ENCODE measurements around the gene CEP112. TPM values are rescaled to one million over a fixed set of nuclear protein-coding genes. Genes with fewer than 3 reads are reported as not detected.

CEP112 gene
- polyA plus RNA-seq, 1 donor from 2014 or later: 6.0 TPM

DNA sequence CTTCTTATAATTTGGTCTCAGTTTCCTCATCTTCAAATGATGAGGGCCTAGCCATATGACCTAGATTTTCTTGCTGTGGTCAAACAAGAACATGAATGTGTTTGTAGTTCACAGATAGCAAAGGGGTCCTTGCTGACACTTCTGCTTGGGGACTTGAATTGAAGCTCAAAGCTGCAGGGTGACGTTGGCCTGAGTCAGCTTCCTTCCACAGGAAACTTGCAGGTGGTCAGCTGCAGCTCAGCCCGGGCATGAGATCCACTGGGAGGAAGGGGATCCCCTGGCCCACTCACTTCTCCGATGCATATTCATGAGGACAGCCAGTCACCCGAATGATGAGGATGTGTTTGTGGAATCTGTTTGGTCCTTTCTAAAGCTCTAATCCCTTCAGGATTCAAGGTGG is 587.9 kb downstream of the CEP112 start:
- no peaks in the 10 kb centered on the region for H3K9me3 ChIP-seq (ENCODE audit: low read length)
- no peaks in the 10 kb centered on the region for H4K20me1 ChIP-seq (ENCODE audit: insufficient read depth)
- TF ChIP-seq RAD21 (conservative IDR thresholded peaks at IDR 0.05): no peak
- no peaks in the 10 kb centered on the region for H3K36me3 ChIP-seq (ENCODE audit: insufficient read depth, low read length)
- no peaks in the 10 kb centered on the region for H3K9me2 ChIP-seq (ENCODE audit: insufficient read depth, low read length)
- no peak overlapping the region for H2AFZ ChIP-seq (ENCODE audit: low read depth, low read length)
- no peak overlapping the region for H3K4me2 ChIP-seq (ENCODE audit: low read length)
- H3F3A ChIP-seq (ENCODE audit: insufficient read depth, low read length, poor library complexity, severe bottlenecking): no peaks in the 10 kb centered on the region
- no peaks in the 10 kb centered on the region for H3K27me3 ChIP-seq (ENCODE audit: insufficient read depth, low read depth, low read length)
- H3K9ac ChIP-seq (ENCODE audit: low read length): no peak overlapping the region
- H3K4me3 ChIP-seq (ENCODE audit: low read length): no peak overlapping the region
- H3K79me2 ChIP-seq (replicated peaks; ENCODE audit: insufficient read depth, low read length): no peaks in the 10 kb centered on the region
- no peak overlapping the region for H3K27ac ChIP-seq (ENCODE audit: low read length)

DNA sequence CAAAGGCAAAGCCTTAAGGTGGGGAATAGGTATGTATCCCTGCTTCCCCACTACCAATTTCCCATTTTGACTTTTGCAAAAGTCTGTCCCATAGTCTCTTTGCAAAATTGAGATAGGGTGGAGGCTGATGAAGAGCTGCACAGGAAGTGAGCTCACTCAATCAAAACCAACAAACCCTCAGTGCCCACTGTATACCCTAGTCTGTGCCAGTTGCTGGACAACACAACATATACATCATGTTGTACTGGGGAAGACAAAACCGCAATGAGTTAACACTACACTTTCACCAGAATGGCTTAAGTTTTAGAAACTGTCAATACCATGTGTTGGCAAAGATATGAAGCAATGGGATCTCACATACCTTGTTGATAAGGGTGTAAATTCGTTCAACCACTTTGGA is 590.1 kb downstream of the CEP112 start:
- no peaks in the 10 kb centered on the region for H3K9me2 ChIP-seq (ENCODE audit: insufficient read depth, low read length)
- H3K79me2 ChIP-seq (replicated peaks; ENCODE audit: insufficient read depth, low read length): no peaks in the 10 kb centered on the region
- no peaks in the 10 kb centered on the region for H4K20me1 ChIP-seq (ENCODE audit: insufficient read depth)
- no peak overlapping the region for H3K9ac ChIP-seq (ENCODE audit: low read length)
- TF ChIP-seq MXI1 (conservative IDR thresholded peaks at IDR 0.05; ENCODE audit: poor library complexity, severe bottlenecking): no peak
- TF ChIP-seq RAD21 (conservative IDR thresholded peaks at IDR 0.05): no peak
- TF ChIP-seq, protein P1, sequence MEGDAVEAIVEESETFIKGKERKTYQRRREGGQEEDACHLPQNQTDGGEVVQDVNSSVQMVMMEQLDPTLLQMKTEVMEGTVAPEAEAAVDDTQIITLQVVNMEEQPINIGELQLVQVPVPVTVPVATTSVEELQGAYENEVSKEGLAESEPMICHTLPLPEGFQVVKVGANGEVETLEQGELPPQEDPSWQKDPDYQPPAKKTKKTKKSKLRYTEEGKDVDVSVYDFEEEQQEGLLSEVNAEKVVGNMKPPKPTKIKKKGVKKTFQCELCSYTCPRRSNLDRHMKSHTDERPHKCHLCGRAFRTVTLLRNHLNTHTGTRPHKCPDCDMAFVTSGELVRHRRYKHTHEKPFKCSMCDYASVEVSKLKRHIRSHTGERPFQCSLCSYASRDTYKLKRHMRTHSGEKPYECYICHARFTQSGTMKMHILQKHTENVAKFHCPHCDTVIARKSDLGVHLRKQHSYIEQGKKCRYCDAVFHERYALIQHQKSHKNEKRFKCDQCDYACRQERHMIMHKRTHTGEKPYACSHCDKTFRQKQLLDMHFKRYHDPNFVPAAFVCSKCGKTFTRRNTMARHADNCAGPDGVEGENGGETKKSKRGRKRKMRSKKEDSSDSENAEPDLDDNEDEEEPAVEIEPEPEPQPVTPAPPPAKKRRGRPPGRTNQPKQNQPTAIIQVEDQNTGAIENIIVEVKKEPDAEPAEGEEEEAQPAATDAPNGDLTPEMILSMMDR (IDR thresholded peaks at IDR 0.05; ENCODE audit: poor library complexity, severe bottlenecking): no peak
- TF ChIP-seq, protein P2, sequence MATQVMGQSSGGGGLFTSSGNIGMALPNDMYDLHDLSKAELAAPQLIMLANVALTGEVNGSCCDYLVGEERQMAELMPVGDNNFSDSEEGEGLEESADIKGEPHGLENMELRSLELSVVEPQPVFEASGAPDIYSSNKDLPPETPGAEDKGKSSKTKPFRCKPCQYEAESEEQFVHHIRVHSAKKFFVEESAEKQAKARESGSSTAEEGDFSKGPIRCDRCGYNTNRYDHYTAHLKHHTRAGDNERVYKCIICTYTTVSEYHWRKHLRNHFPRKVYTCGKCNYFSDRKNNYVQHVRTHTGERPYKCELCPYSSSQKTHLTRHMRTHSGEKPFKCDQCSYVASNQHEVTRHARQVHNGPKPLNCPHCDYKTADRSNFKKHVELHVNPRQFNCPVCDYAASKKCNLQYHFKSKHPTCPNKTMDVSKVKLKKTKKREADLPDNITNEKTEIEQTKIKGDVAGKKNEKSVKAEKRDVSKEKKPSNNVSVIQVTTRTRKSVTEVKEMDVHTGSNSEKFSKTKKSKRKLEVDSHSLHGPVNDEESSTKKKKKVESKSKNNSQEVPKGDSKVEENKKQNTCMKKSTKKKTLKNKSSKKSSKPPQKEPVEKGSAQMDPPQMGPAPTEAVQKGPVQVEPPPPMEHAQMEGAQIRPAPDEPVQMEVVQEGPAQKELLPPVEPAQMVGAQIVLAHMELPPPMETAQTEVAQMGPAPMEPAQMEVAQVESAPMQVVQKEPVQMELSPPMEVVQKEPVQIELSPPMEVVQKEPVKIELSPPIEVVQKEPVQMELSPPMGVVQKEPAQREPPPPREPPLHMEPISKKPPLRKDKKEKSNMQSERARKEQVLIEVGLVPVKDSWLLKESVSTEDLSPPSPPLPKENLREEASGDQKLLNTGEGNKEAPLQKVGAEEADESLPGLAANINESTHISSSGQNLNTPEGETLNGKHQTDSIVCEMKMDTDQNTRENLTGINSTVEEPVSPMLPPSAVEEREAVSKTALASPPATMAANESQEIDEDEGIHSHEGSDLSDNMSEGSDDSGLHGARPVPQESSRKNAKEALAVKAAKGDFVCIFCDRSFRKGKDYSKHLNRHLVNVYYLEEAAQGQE (IDR thresholded peaks at IDR 0.05; ENCODE audit: borderline replicate concordance): no peak
- no peak for TF ChIP-seq EP300 (conservative IDR thresholded peaks at IDR 0.05; ENCODE audit: poor library complexity, severe bottlenecking)
- TF ChIP-seq POLR2AphosphoS5 (IDR thresholded peaks at IDR 0.05): no peak
- no peak for TF ChIP-seq EZH2 (IDR thresholded peaks at IDR 0.05; ENCODE audit: borderline replicate concordance, insufficient read depth, low read length, poor library complexity, severe bottlenecking)
- no peak for TF ChIP-seq SMC3 (conservative IDR thresholded peaks at IDR 0.05; ENCODE audit: poor library complexity)
- TF ChIP-seq TAF1 (IDR thresholded peaks at IDR 0.05; ENCODE audit: low read depth): no peak
- H2AFZ ChIP-seq (ENCODE audit: low read depth, low read length): no peak overlapping the region
- no peak overlapping the region for H3K4me3 ChIP-seq (ENCODE audit: low read length)
- no peaks in the 10 kb centered on the region for H3F3A ChIP-seq (ENCODE audit: insufficient read depth, low read length, poor library complexity, severe bottlenecking)
- no peaks in the 10 kb centered on the region for H3K27me3 ChIP-seq (ENCODE audit: insufficient read depth, low read depth, low read length)
- no peaks in the 10 kb centered on the region for H3K36me3 ChIP-seq (ENCODE audit: insufficient read depth, low read length)
- H3K4me2 ChIP-seq (ENCODE audit: low read length): no peak overlapping the region
- H3K27ac ChIP-seq (ENCODE audit: low read length): no peak overlapping the region
- H3K9me3 ChIP-seq (ENCODE audit: low read length): no peaks in the 10 kb centered on the region

DNA sequence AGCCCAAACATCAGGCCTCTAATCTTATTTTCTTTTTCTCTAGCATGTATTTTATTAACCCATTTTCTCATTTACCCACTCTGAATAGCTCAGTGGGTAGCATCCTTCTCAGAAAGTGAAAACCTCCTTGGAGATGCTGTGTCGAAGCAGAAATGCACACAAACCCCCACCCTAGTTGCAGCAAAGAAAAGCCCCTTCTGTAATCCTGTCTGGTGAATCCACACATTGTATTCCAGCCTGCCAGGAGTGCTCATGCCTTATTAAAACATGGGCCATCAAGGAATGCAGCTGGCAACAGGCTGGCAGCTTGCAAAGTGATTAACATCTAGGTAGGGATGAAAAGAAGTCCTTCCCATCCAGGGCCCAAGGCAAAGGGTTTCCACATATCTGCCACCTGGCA is 590.8 kb downstream of the CEP112 start:
- Histone ChIP-seq H2AFZ (ENCODE audit: low read depth, low read length) (no peak overlapping the region), H3K4me3 (ENCODE audit: low read length) (no peak overlapping the region), H3K27ac (ENCODE audit: low read length) (no peak overlapping the region), H3K9ac (ENCODE audit: low read length) (no peak overlapping the region), H3K79me2 (replicated peaks; ENCODE audit: insufficient read depth, low read length) (no peaks in the 10 kb centered on the region), H3K9me2 (ENCODE audit: insufficient read depth, low read length) (no peaks in the 10 kb centered on the region), H3F3A (ENCODE audit: insufficient read depth, low read length, poor library complexity, severe bottlenecking) (no peaks in the 10 kb centered on the region), H3K4me2 (ENCODE audit: low read length) (no peak overlapping the region), H4K20me1 (ENCODE audit: insufficient read depth) (no peaks in the 10 kb centered on the region), H3K36me3 (ENCODE audit: insufficient read depth, low read length) (no peaks in the 10 kb centered on the region), H3K27me3 (ENCODE audit: insufficient read depth, low read depth, low read length) (no peaks in the 10 kb centered on the region), H3K9me3 (ENCODE audit: low read length) (no peaks in the 10 kb centered on the region)
- TF ChIP-seq RAD21 (conservative IDR thresholded peaks at IDR 0.05) (no peak), EZH2 (IDR thresholded peaks at IDR 0.05; ENCODE audit: borderline replicate concordance, insufficient read depth, low read length, poor library complexity, severe bottlenecking) (no peak), POLR2AphosphoS5 (IDR thresholded peaks at IDR 0.05) (no peak)
- TF ChIP-seq, protein P1 (IDR thresholded peaks at IDR 0.05; ENCODE audit: poor library complexity, severe bottlenecking): no peak

All from neural cell (in vitro differentiated cells).